IMR-90 (cell line): ENCODE data around the gene DNTTIP2. TPM values are rescaled to one million over a fixed set of nuclear protein-coding genes. Genes with fewer than 3 reads are reported as not detected.

ENCODE experiments used
- ATAC-seq: fragments of 200-7000 bp; cut with Tn5 transposase; 2 replicates; pipeline ENCODE4 v1.9.1; 2020; ENCODE audit warnings: low read depth, mild to moderate bottlenecking, moderate library complexity
- BruUV-seq: library from RNA; stranded (reverse); fragments of 400-500 nt; replicated peaks from 2 replicates; lab custom pipeline; 2021; lab: Mats Ljungman, UMichigan
- CTCF ChIA-PET: fragments of 300-600 bp; formaldehyde crosslinking; extraction: SDS; loops from one replicate; lab custom pipeline; 2021; ENCODE audit warnings: antibody characterized with exemption; lab: Yijun Ruan, JAX
- POLR2A ChIA-PET: fragments of 300-600 bp; sonication (Branson Sonifier 250); formaldehyde crosslinking; loops from one replicate; lab custom pipeline; 2022; ENCODE audit warnings: antibody characterized with exemption; ENCODE audit not compliant: unreplicated experiment; lab: Charles Lee
- DNase-seq: peaks from one replicate; pipeline ENCODE4 v3.0.0; 2013
- H2AFZ ChIP-seq: replicated peaks from 2 replicates; pipeline ENCODE3; 2013; ENCODE audit warnings: low read length, mild to moderate bottlenecking; ENCODE audit not compliant: poor library complexity
- H2AK5ac ChIP-seq: 2 replicates; pipeline ENCODE4 v1.6.1; 2013; ENCODE audit warnings: low read depth, low read length, inconsistent platforms
- H2AK9ac ChIP-seq: replicated peaks from 2 replicates; pipeline ENCODE3; 2013; ENCODE audit warnings: mild to moderate bottlenecking, low read depth, low read length, moderate library complexity; ENCODE audit not compliant: poor library complexity
- H2BK120ac ChIP-seq: 2 replicates; pipeline ENCODE4 v1.6.1; 2013; ENCODE audit warnings: low read depth, low read length, inconsistent platforms
- H2BK15ac ChIP-seq: 3 replicates; pipeline ENCODE4 v1.6.1; 2013; ENCODE audit warnings: low read depth, low read length, inconsistent platforms
- H2BK20ac ChIP-seq: 2 replicates; pipeline ENCODE4 v1.6.1; 2013; ENCODE audit warnings: low read depth, mild to moderate bottlenecking, inconsistent platforms, low read length, moderate library complexity
- H2BK5ac ChIP-seq: 2 replicates; pipeline ENCODE4 v1.6.1; 2013; ENCODE audit warnings: mild to moderate bottlenecking, low read depth, low read length, inconsistent platforms; ENCODE audit not compliant: poor library complexity, severe bottlenecking
- H3K14ac ChIP-seq: replicated peaks from 2 replicates; pipeline ENCODE4 v1.6.1; 2013; ENCODE audit warnings: low read depth, low read length, inconsistent platforms
- H3K18ac ChIP-seq: 2 replicates; pipeline ENCODE4 v1.6.1; 2013; ENCODE audit warnings: low read depth, low read length, control low read depth
- H3K23ac ChIP-seq: 2 replicates; pipeline ENCODE4 v1.6.1; 2013; ENCODE audit warnings: low read depth, low read length, inconsistent platforms
- H3K27ac ChIP-seq: 2 replicates; pipeline ENCODE4 v1.5.1; 2013; ENCODE audit warnings: mild to moderate bottlenecking, control low read depth, low read length; ENCODE audit not compliant: insufficient read depth
- H3K27me3 ChIP-seq: 2 replicates; pipeline ENCODE4 v1.6.1; 2013; ENCODE audit warnings: low read length; ENCODE audit not compliant: control insufficient read depth, insufficient read depth
- H3K36me3 ChIP-seq: 2 replicates; pipeline ENCODE4 v1.6.1; 2013; ENCODE audit warnings: low read length, mixed read lengths; ENCODE audit not compliant: control insufficient read depth, insufficient read depth
- H3K4ac ChIP-seq: 2 replicates; pipeline ENCODE4 v1.6.1; 2013; ENCODE audit warnings: low read depth, low read length, inconsistent platforms
- H3K4me1 ChIP-seq: 2 replicates; pipeline ENCODE4 v1.6.1; 2013; ENCODE audit warnings: low read length, mixed read lengths; ENCODE audit not compliant: control insufficient read depth, insufficient read depth
- H3K4me2 ChIP-seq: 2 replicates; pipeline ENCODE4 v1.6.1; 2013; ENCODE audit warnings: low read depth, mild to moderate bottlenecking, control low read depth, low read length, moderate library complexity
- H3K4me3 ChIP-seq: 2 replicates; pipeline ENCODE4 v1.5.1; 2013; ENCODE audit warnings: low read depth, mild to moderate bottlenecking, control low read depth, low read length, moderate library complexity; ENCODE audit not compliant: insufficient read depth
- H3K56ac ChIP-seq: 2 replicates; pipeline ENCODE4 v1.6.1; 2013; ENCODE audit warnings: low read length, inconsistent platforms; ENCODE audit not compliant: insufficient read depth; ENCODE audit errors: extremely low read depth
- H3K79me1 ChIP-seq, 2 experiments: 2 replicates each; pipeline ENCODE4 v1.6.1; 2013; ENCODE audit warnings: low read length in 2 of 2, inconsistent platforms in 1 of 2, low read depth in 1 of 2
- H3K9ac ChIP-seq: 2 replicates; pipeline ENCODE4 v1.6.1; 2013; ENCODE audit warnings: low read depth, low read length, control low read depth
- H3K9me1 ChIP-seq: 2 replicates; pipeline ENCODE4 v1.6.1; 2013; ENCODE audit warnings: low read length, inconsistent platforms; ENCODE audit not compliant: insufficient read depth
- H3K9me3 ChIP-seq: 2 replicates; pipeline ENCODE4 v1.6.1; 2013; ENCODE audit warnings: low read length; ENCODE audit not compliant: control insufficient read depth, insufficient read depth
- H4K20me1 ChIP-seq: 2 replicates; pipeline ENCODE4 v1.6.1; 2013; ENCODE audit warnings: low read length, inconsistent platforms; ENCODE audit not compliant: insufficient read depth
- H4K5ac ChIP-seq: 2 replicates; pipeline ENCODE4 v1.6.1; 2013; ENCODE audit warnings: mild to moderate bottlenecking, low read depth, low read length, control low read depth
- H4K8ac ChIP-seq, 2 experiments: 2 replicates each; pipeline ENCODE4 v1.6.1; 2013; ENCODE audit warnings: low read depth in 2 of 2, low read length in 2 of 2, control low read depth in 1 of 2, inconsistent platforms in 1 of 2
- H4K91ac ChIP-seq: 2 replicates; pipeline ENCODE4 v1.6.1; 2013; ENCODE audit warnings: low read depth, low read length, inconsistent platforms; ENCODE audit not compliant: insufficient read depth
- CEBPB ChIP-seq: IDR thresholded peaks from 2 replicates; pipeline ENCODE4 v1.6.1; 2012; ENCODE audit warnings: low read depth, low read length, improper control_type of control experiment
- FOS ChIP-seq: fragments of 150-350 bp; IDR thresholded peaks from 2 replicates; pipeline ENCODE4 v1.6.1; 2016; ENCODE audit warnings: low read depth, low read length
- RAD21 ChIP-seq: IDR thresholded peaks from 2 replicates; pipeline ENCODE4 v1.6.1; 2012; ENCODE audit warnings: low read length, improper control_type of control experiment
- WGBS, 2 experiments: methylation state at CpG; one replicate each; pipeline versions ENCODE4 v1.1.5 to v1.1.7; 2013; ENCODE audit warnings: missing lambda C conversion rate in 2 of 2; ENCODE audit not compliant: insufficient read length in 1 of 2; ENCODE audit errors: extremely low coverage in 2 of 2; 5-methylcytosine and 5-hydroxymethylcytosine counted together
- dilution Hi-C: fragments of 300-500 bp; cut with HindIII; formaldehyde crosslinking; loops from one replicate; pipeline ENCODE4 v1.14.3; 2018; ENCODE audit warnings: low sequenced_read_pairs; ENCODE audit not compliant: unreplicated experiment
- in situ Hi-C: fragments of 300-500 bp; cut with MboI; formaldehyde crosslinking; loops from 3 replicates; pipeline ENCODE4 v1.14.3; 2019; ENCODE audit warnings: low sequenced_read_pairs, inconsistent platforms, mixed read lengths
- intact Hi-C: fragments of 100-400 bp; cut with micrococcal nuclease; formaldehyde crosslinking; loops from 2 replicates; pipeline ENCODE4 v1.10.0; 2022
- polyA plus RNA-seq, 3 experiments: library from polyadenylated mRNA; depleted of rRNA; stranded (reverse); fragments of >200 nt; gene quantifications; 2 replicates each; pipeline ENCODE4 v1.2.3, GENCODE V29; 2012; ENCODE audit warnings: low replicate concordance in 1 of 3
- total RNA-seq: library from RNA; depleted of rRNA; stranded (reverse); fragments of >200 nt; gene quantifications from 2 replicates; pipeline ENCODE4 v1.2.3, GENCODE V29; 2012

The DNTTIP2 gene
- total and polyA plus RNA-seq, 2 of the 4 experiments (the other 2 are of a cell fraction), result 14.2 to 24.4 TPM

- no peak overlapping the region for H3K4ac ChIP-seq
- no peaks in the 10 kb centered on the region for H3K27me3 ChIP-seq
- H3K4me3 ChIP-seq, result no peak overlapping the region
- H2AK5ac ChIP-seq, result no peak overlapping the region
- H3K4me2 ChIP-seq, result no peak overlapping the region
- no peak overlapping the region for H4K8ac ChIP-seq
- dilution Hi-C loops, result no loop called here
- H3K23ac ChIP-seq, result no peak overlapping the region
- peak; percentile 63 for ATAC-seq
- POLR2A ChIA-PET, result interaction anchor here (0.6 kb wide), 1 partner anchor 173 kb away, joined by 3 read pairs; no protein-coding TSS in a partner anchor
- peaks cover 3% of the 10 kb centered on the region; the same call in 1 of the 2 replicates for H3K4me1 ChIP-seq
- no peak overlapping the region for H3K14ac ChIP-seq
- H3K9ac ChIP-seq, result no peak overlapping the region
- H3K56ac ChIP-seq, result no peak overlapping the region
- H3K9me1 ChIP-seq, result 0 out of 2 replicates have a peak, but pooled peaks cover 8% of the 10 kb centered on the region
- H3K9me3 ChIP-seq, result peaks cover 4% of the 10 kb centered on the region; the same call in 1 of the 2 replicates
- H2BK5ac ChIP-seq, result no peak overlapping the region
- peak; percentile 28 for DNase-seq
- peak; percentile 51 for TF ChIP-seq CEBPB
- TF ChIP-seq RAD21, result no peak
- TF ChIP-seq FOS, result 0 out of 2 replicates have a peak, but pooled peaks have one; percentile 7
- no peak overlapping the region for H4K91ac ChIP-seq
- whole genome bisulfite sequencing, 2 experiments, result no CpG with 5 or more reads among the region's 3 CpGs
- H2AFZ ChIP-seq, result no peak overlapping the region
- CTCF ChIA-PET, result interaction anchor here (1.8 kb wide), 1 partner anchor 17 kb away, joined by 5 read pairs; no protein-coding TSS in a partner anchor
- intact Hi-C loops, result no loop called here
- H3K27ac ChIP-seq, result no peak overlapping the region
- no peak overlapping the region for H2BK20ac ChIP-seq
- H3K18ac ChIP-seq, result no peak overlapping the region
- no peak overlapping the region for H2AK9ac ChIP-seq
- BruUV-seq, result no TSS peak
- H4K5ac ChIP-seq, result no peak overlapping the region
- in situ Hi-C loops, result no loop called here
- no peaks in the 10 kb centered on the region for H3K36me3 ChIP-seq
- no peak overlapping the region for H2BK120ac ChIP-seq
- no peak overlapping the region for H2BK15ac ChIP-seq
- no peaks in the 10 kb centered on the region for H4K20me1 ChIP-seq
- no peaks in the 10 kb centered on the region for H3K79me1 ChIP-seq
Measured at GRCh38 chr1:93827633-93828366, 51.2 kb downstream of the DNTTIP2 start.
